GM12891 (cell line): ENCODE data around the gene GRHL1.

Experiments used
- POLR2A ChIP-seq: IDR thresholded peaks from 2 replicates; pipeline ENCODE4 v1.6.1; 2011; ENCODE audit warnings: low read depth, low read length, control low read depth
- POLR2AphosphoS5 ChIP-seq: IDR thresholded peaks from 2 replicates; pipeline ENCODE4 v1.6.1; 2011; ENCODE audit warnings: low read depth, low read length, control low read depth
- POU2F2 ChIP-seq: IDR thresholded peaks from 2 replicates; pipeline ENCODE4 v1.6.1; 2011; ENCODE audit warnings: low read depth, mild to moderate bottlenecking, control low read depth, low read length, moderate library complexity
- SPI1 ChIP-seq: IDR thresholded peaks from 2 replicates; pipeline ENCODE4 v1.6.1; 2011; ENCODE audit warnings: low read depth, low read length, control low read depth
- TAF1 ChIP-seq: IDR thresholded peaks from 2 replicates; pipeline ENCODE4 v1.6.1; 2011; ENCODE audit warnings: low read depth, low read length, control low read depth

DNA sequence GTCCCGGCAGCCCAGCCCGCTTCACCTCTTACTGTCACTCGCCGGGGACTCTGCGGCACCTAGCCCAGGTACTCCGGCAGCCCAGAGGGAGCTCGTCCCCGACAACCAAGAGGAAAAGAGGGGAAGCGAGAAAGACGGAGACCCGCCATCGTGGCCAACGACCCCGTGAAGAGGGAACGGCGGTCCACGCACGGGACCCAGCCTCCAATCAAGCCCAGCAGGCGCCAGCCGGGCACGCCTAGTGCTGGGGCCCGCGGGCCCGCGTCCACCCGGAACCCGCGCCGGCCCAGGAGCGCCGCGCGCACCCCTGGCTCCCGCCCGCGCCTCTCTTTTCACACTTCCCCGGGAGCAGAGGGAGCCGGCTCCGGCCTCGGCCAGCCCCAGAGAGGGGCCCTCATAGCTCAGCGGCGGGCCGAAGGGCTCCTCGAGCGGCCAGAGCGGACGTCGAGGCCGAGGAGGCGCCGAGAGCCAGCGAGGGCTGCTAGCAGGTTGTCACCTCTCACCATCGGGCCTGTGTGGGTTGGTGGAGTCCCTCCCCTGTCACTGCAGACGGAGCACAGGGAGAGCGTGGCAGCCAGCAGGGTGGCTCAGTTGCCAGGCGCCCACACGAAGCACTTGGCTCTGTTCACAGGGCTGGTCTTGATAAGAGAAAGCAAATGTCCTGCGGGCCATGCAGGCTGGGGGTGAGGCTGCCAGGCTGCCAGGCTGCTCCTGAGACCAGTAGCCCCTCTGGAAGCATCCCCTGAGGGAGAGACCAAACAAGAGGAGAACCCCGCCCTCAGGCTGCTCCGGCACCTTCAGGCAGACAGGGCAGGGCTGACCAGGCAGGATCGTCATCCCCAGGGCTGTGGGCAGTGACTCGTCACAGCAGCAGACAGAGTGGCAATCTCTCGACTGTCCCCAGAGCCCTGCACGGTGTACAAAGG lies 55.0 kb downstream of the GRHL1 start:
- no peak for TF ChIP-seq POU2F2
- TF ChIP-seq POLR2A, result no peak
- no peak for TF ChIP-seq POLR2AphosphoS5
- no peak for TF ChIP-seq TAF1
- TF ChIP-seq SPI1, result no peak
